Spleen (tissue), 11 donors: ENCODE results near the gene PPL. TPM values are rescaled to one million over a fixed set of nuclear protein-coding genes. Genes with fewer than 3 reads are reported as not detected.

Source experiments
- DNase-seq: peaks from one replicate; pipeline ENCODE4 v3.0.0-alpha.2; 2020
- H3K27ac ChIP-seq, 8 donors: fragments of 200-600 bp; sonication (generic) in 7 of 8; 1 replicate in 4 of 8; 2 replicates in 4 of 8; pipeline versions ENCODE4 v1.5.0 to v1.8.0; 2016 to 2021; ENCODE audit warnings: inconsistent platforms in 4 of 8, mild to moderate bottlenecking in 4 of 8, moderate library complexity in 1 of 8
- H3K27me3 ChIP-seq, 7 donors: fragments of 200-600 bp; sonication (generic) in 6 of 7; replicated peaks in 1 of 7; 1 replicate in 4 of 7; 2 replicates in 3 of 7; pipeline versions ENCODE4 v1.5.0 to v1.8.0; 2016 to 2021; ENCODE audit warnings: inconsistent platforms in 3 of 7, mild to moderate bottlenecking in 1 of 7
- H3K36me3 ChIP-seq, 6 donors: fragments of 200-600 bp; sonication (generic) in 5 of 6; 1 replicate in 4 of 6; 2 replicates in 2 of 6; pipeline versions ENCODE4 v1.5.0 to v1.8.0; 2016 to 2021; ENCODE audit warnings: inconsistent platforms in 2 of 6
- H3K4me1 ChIP-seq, 6 donors: fragments of 200-600 bp; sonication (generic) in 5 of 6; 1 replicate in 3 of 6; 2 replicates in 3 of 6; pipeline versions ENCODE4 v1.5.0 to v1.8.0; 2016 to 2021; ENCODE audit warnings: inconsistent platforms in 3 of 6
- H3K4me3 ChIP-seq, 8 donors: fragments of 200-600 bp; sonication (generic) in 7 of 8; 1 replicate in 4 of 8; 2 replicates in 4 of 8; pipeline versions ENCODE4 v1.5.0 to v1.8.0; 2016 to 2021; ENCODE audit warnings: inconsistent platforms in 4 of 8, mild to moderate bottlenecking in 4 of 8, moderate library complexity in 2 of 8
- H3K9me3 ChIP-seq, 8 donors: fragments of 200-600 bp; sonication (generic) in 7 of 8; 1 replicate in 4 of 8; 2 replicates in 4 of 8; pipeline versions ENCODE4 v1.5.0 to v1.8.0; 2016 to 2021; ENCODE audit warnings: inconsistent platforms in 4 of 8
- CTCF ChIP-seq, 11 experiments: fragments of 200-600 bp in 7 of 11; fragments of 450-650 bp in 4 of 11; sonication (generic) in 4 of 11; IDR thresholded peaks in 8 of 11; conservative IDR thresholded peaks in 3 of 11; 1 replicate in 7 of 11; 2 replicates in 4 of 11; pipeline versions ENCODE4 v1.4.0 to v1.8.0; 2016 to 2021; ENCODE audit warnings: antibody characterized with exemption in 11 of 11, inconsistent platforms in 4 of 11, mild to moderate bottlenecking in 1 of 11
- POLR2A ChIP-seq, 3 donors: fragments of 450-650 bp; IDR thresholded peaks; one replicate each; pipeline ENCODE4 v1.5.1; 2017; ENCODE audit warnings: antibody characterized with exemption in 3 of 3, mild to moderate bottlenecking in 1 of 3
- POLR2AphosphoS5 ChIP-seq, 3 donors: sonication (generic); formaldehyde crosslinking; IDR thresholded peaks; one replicate each; pipeline ENCODE4 v1.5.1; 2017; ENCODE audit warnings: antibody characterized with exemption in 3 of 3
- WGBS, 5 donors: extraction: QIAGEN DNeasy Blood & Tissue Kit in 3 of 5; methylation state at CpG; one replicate each; pipeline versions ENCODE4 v1.1.5 to v1.1.7; 2013 to 2018; 5-methylcytosine and 5-hydroxymethylcytosine counted together
- intact Hi-C: fragments of 100-400 bp; cut with DNase I; formaldehyde crosslinking; loops from one replicate; pipeline ENCODE4 v1.15.0; 2023; ENCODE audit warnings: low total_unique reads
- polyA plus RNA-seq, 3 donors: library from polyadenylated mRNA; stranded (reverse); fragments of 200-250 nt; gene quantifications; one replicate each; pipeline ENCODE4 v1.2.1, GENCODE V29; 2013
- total RNA-seq, 7 donors: library from RNA; depleted of rRNA in 3 of 7; stranded (reverse); fragments of >200 nt in 3 of 7; fragmentation: NEBNext Ultra II Directional in 4 of 7; extraction: Animal tissue kit (Norgen Biotek cat#: 25700) in 4 of 7; gene quantifications; one replicate each; pipeline versions ENCODE4 v1.1.0 to v1.2.1, GENCODE V29; 2016 to 2021
- donor health status: healthy with polysubstance abuse.
- donor health status: DM: no; HTN: no; CAD: no; lungs with moderate emphysema.
- donor health status: DM: no; HTN: no; CAD: no.
- donor health status: Bipolar disorder and iron deficiency.
- donor health status: healthy.
- donor health status: DM: no; HTN: no; CAD: no.
- donor health status: DM: yes; HTN: yes; CAD: no.

PPL gene
- total and polyA plus RNA-seq, 10 donors = 0.11 to 0.77 (median 0.20) TPM; not detected in 3

DNA sequence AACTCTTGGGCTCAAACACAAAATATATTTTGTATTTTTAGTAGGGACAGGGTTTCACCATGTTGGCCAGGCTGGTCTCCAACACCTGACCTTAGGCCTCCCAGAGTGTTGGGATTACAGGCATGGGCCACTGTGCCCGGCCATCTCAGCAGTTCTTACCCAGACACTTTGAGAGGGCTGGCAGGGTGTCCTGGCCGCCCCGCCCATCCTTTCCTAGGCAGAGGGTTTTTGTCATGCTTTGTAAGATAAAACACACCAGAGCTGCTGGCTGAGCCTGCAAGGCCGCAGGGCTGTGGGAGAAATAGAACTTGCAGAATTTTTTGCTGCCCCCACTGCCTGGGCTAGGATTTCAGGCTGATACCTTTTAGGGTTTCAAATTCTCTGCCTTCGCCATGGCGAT, 8.7 kb downstream of the PPL start:
- Histone ChIP-seq H3K27me3 (peaks cover 0 to 12% (median 0%) of the 10 kb centered on the region in 7 donors), H3K4me1 (no peaks in the 10 kb centered on the region), H3K36me3 (no peaks in the 10 kb centered on the region), H3K9me3 (peaks cover 0 to 30% (median 27%) of the 10 kb centered on the region in 8 donors), H3K4me3 (no peak overlapping the region), H3K27ac (no peak overlapping the region)
- no peak for DNase-seq
- TF ChIP-seq POLR2A (IDR thresholded peaks at IDR 0.05) = no peak
- no peak for TF ChIP-seq CTCF (IDR thresholded peaks at IDR 0.05 in 8 of 11, conservative IDR thresholded peaks at IDR 0.05 in 3 of 11)
- TF ChIP-seq POLR2AphosphoS5 (IDR thresholded peaks at IDR 0.05) = no peak
- intact Hi-C loops = no loop called here
- 87 to 94% (median 88%) methylated on average over 6 of the region's 6 CpGs for WGBS, 5 donors

DNA sequence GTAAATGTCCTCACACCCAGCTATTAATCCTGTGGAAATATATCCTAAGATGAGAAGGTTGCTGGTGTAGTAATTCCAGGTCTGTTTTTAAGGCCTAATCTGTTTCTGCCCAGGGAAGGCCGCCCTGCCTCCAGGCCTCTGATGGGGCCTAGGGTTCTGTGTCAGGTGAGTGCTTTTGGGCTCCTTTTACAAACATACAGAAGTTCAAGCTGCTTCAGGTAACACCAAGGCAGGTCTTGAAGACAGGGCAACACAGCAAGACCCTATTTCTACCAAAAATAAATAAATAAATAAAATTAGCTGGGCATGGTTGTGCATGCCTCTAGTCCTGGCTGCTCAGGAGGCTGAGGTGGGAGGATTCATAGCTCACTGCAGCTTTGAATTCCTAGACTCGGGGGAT, 9.3 kb downstream of the PPL start:
- Histone ChIP-seq H3K4me1 (no peaks in the 10 kb centered on the region), H3K27me3 (peaks cover 0 to 14% (median 0%) of the 10 kb centered on the region in 7 donors), H3K4me3 (no peak overlapping the region), H3K27ac (no peak overlapping the region), H3K36me3 (no peaks in the 10 kb centered on the region), H3K9me3 (peaks cover 0 to 30% (median 27%) of the 10 kb centered on the region in 8 donors)
- WGBS, 5 donors = 52 to 96% (median 68%) methylated on average over 2 of the region's 2 CpGs
- DNase-seq = no peak
- intact Hi-C loops = no loop called here
- no peak for TF ChIP-seq POLR2A (IDR thresholded peaks at IDR 0.05)
- no peak for TF ChIP-seq POLR2AphosphoS5 (IDR thresholded peaks at IDR 0.05)
- no peak for TF ChIP-seq CTCF (IDR thresholded peaks at IDR 0.05 in 8 of 11, conservative IDR thresholded peaks at IDR 0.05 in 3 of 11)

GRCh38 chr16:4926928-4927327, 10.0 kb downstream of the PPL start:
- no peak overlapping the region for H3K27ac ChIP-seq
- no peak for DNase-seq
- TF ChIP-seq POLR2AphosphoS5 (IDR thresholded peaks at IDR 0.05) = no peak
- no peak for TF ChIP-seq POLR2A (IDR thresholded peaks at IDR 0.05)
- no peak overlapping the region for H3K4me3 ChIP-seq
- intact Hi-C loops = no loop called here
- H3K4me1 ChIP-seq = no peaks in the 10 kb centered on the region
- WGBS, 5 donors = 94 to 100% (median 95%) methylated on average over 2 of the region's 2 CpGs
- H3K27me3 ChIP-seq = peaks cover 0 to 14% (median 0%) of the 10 kb centered on the region in 7 donors
- no peaks in the 10 kb centered on the region for H3K36me3 ChIP-seq
- H3K9me3 ChIP-seq = peaks cover 0 to 30% (median 27%) of the 10 kb centered on the region in 8 donors

DNA sequence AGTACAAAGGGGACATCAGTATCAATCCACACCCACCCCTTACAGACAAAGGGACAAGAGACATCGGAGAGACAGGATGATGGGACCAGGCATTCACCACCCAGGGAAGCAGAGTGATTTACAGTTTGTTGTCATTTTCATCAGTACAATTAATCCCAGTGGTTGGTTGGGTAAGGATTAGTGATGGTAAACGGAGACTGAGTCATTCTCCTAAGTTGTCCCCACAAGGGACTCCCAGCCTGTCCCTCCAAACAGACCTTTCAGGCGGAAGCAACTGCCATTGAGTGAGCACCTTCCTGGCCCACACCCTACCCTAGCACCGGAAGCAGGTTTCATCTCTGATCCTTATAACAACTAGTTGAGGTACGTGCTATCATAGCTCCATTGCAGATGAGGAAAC, 11.2 kb downstream of the PPL start:
- Histone ChIP-seq H3K4me1 (no peaks in the 10 kb centered on the region), H3K27ac (no peak overlapping the region), H3K36me3 (no peaks in the 10 kb centered on the region), H3K9me3 (peaks cover 0 to 30% (median 27%) of the 10 kb centered on the region in 8 donors), H3K27me3 (peaks cover 0 to 14% (median 0%) of the 10 kb centered on the region in 7 donors), H3K4me3 (no peak overlapping the region)
- 84 to 93% (median 89%) methylated on average over 5 of the region's 5 CpGs for WGBS, 5 donors
- TF ChIP-seq POLR2A (IDR thresholded peaks at IDR 0.05) (no peak), CTCF (IDR thresholded peaks at IDR 0.05 in 8 of 11, conservative IDR thresholded peaks at IDR 0.05 in 3 of 11) (no peak), POLR2AphosphoS5 (IDR thresholded peaks at IDR 0.05) (no peak)
- intact Hi-C loops = no loop called here
- DNase-seq = no peak

DNA sequence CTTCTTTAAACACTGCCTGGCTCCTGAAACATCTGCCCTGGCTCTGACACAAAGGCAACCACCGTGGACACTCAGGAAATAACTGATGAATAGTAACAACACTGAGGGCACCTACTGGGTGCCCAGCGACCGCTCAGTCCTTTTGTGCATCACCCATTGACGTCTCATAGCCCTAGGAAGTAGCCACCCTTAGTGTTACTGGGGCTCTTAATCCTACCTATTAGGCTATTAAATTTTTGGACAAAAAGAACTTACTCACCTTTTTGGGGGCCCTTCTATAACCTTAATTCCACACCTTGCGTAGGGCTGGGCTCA, 11.7 kb downstream of the PPL start:
- no peak overlapping the region for H3K27ac ChIP-seq

More for the DNA sequence above, 11.7 kb downstream of the PPL start:
- TF ChIP-seq POLR2A (IDR thresholded peaks at IDR 0.05) (no peak), POLR2AphosphoS5 (IDR thresholded peaks at IDR 0.05) (no peak), CTCF (IDR thresholded peaks at IDR 0.05 in 8 of 11, conservative IDR thresholded peaks at IDR 0.05 in 3 of 11) (no peak)
- no peaks in the 10 kb centered on the region for H3K36me3 ChIP-seq
- WGBS, 5 donors = 73 to 96% (median 81%) methylated on average over 4 to 5 of the region's 5 CpGs
- no peaks in the 10 kb centered on the region for H3K4me1 ChIP-seq
- no peak for DNase-seq
- H3K9me3 ChIP-seq = peaks cover 0 to 30% (median 27%) of the 10 kb centered on the region in 8 donors
- H3K4me3 ChIP-seq = no peak overlapping the region
- intact Hi-C loops = no loop called here
- H3K27me3 ChIP-seq = peaks cover 0 to 14% (median 0%) of the 10 kb centered on the region in 7 donors
